Activated gamma-delta T cell treated with Interleukin-2 at 50 U/mL for 16 hours (primary cell): ENCODE results near the gene PDE4B.

ENCODE experiments used
- DNase-seq: peaks from one replicate; pipeline ENCODE4 v3.0.0-alpha.2; 2020

The PDE4B gene

GRCh38 chr1:66326867-66327266 lies 534.2 kb downstream of the PDE4B start:
- DNase-seq = no peak

DNA sequence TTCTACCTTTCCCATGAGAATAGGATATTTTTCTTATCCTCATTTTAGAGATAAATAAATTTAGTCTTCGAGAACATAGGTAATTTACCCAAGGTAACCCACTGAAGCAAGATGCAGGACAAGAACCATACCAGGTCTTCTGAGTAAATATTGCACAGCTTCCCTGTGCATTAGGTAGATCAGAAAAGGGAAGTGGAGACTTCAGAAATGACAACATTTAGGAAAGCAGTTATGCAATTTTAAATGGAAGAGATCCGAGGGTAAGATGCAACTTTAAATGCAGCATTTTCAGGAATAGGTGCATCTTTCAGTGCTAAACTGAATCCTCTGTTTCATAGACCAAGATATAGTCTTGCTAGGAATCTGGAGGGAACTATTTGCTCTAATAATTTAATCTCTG lies 534.9 kb downstream of the PDE4B start:
- DNase-seq = no peak

DNA sequence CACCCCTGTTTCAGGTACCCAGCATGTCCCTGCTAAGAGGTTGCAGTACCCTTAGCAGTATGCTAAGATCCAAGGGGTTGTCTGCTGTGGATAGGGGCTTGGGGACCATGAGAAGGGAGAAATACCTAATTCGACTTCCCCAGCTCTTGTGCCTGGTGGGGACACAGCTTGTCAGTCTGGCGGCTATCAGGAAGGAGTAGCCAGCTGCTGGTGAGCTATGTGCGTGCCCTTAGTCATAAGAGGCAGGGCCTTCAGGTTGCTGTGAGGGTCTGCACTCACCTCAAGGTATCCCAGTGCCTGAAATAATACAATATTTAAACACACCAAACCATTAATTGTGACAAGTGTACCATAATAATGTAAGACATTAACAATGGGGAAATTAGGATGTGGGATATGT lies 536.2 kb downstream of the PDE4B start:
- no peak for DNase-seq

DNA sequence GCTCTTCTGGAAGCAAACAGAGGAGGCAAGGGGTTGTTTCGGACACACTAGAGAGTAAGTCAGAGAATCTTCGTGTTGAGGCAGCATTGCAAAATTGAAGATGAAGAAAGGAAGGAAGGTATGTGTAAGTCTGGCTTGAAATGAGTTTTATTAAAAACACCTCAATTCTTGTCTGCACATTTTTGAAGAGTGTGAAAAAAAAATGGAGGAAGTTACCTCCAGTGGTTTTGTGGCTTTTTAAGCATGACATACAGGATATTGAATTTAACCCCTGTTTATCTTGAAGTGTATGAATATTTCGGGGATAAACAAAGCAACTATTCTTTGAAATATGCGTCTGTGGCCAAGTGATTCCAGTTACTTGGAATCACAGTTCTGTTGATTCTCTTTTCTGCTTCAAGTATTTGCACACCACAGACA lies 538.0 kb downstream of the PDE4B start:
- DNase-seq = no peak

GRCh38 chr1:66331658-66332547 lies 539.2 kb downstream of the PDE4B start:
- peak; percentile 23 for DNase-seq

GRCh38 chr1:66332548-66332901 lies 539.8 kb downstream of the PDE4B start:
- DNase-seq = no peak

GRCh38 chr1:66333466-66334199 lies 540.9 kb downstream of the PDE4B start:
- DNase-seq = no peak

GRCh38 chr1:66334318-66334717 lies 541.6 kb downstream of the PDE4B start:
- DNase-seq = no peak

- DNase-seq = no peak
Observed at GRCh38 chr1:66335125-66335524, 542.4 kb downstream of the PDE4B start.

DNA sequence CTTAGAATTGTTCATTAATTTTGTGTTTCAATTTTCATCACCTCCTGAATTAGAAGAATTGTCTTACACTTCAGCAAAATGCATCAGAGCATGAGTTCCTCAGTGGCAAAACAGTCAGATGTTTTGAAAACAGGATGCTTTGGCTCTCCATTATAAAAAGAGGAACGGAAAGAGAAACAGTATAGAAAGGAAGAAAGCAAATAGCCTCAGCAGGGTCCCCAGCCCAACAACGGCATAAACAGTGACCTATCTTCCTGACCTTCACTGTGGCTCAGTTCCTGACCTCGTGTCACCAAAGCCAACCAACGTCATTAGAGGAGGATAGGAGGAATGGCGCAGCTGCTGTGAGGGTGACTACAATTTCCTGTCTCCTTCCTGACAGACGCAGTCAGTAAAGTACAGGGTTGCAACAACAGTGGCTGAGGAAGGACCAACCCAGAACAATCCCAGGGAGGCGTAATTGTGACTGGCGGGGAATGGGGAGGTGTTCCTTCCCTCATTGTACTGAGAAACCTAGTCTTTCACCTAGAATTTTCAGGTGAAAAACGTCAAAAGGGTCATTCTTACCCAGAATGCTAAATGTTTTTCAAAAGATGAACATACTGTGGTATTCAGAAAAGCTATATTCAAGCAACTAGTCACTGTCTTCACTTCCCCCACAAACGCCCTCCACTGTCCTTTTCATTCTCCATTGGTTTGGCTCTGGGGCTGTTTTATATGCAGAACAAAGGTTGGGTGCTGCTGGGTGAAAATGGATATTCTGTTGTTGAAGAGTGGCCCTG lies 543.4 kb downstream of the PDE4B start:
- peak; percentile 63 for DNase-seq

GRCh38 chr1:66336641-66336990 lies 543.9 kb downstream of the PDE4B start:
- no peak for DNase-seq

DNA sequence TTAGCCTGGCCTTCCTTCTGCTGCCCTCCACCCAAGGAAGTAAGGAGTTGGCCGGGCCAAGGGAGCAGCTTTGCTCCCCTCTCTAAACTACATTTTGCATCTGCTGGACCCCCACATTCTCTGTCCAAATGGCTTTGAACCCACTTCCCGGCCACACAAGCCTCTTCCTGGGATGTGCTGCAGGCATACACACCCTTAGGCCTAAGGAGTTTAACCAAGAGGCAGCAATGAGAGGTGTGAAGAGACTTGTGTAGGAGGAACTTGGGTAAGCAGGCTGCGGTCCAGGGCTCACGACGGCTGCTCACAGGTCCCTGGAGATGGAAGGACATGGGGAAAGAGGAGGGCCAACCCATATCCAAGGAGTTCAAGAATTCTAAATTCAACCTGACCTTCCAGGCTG lies 544.6 kb downstream of the PDE4B start:
- DNase-seq = no peak

DNA sequence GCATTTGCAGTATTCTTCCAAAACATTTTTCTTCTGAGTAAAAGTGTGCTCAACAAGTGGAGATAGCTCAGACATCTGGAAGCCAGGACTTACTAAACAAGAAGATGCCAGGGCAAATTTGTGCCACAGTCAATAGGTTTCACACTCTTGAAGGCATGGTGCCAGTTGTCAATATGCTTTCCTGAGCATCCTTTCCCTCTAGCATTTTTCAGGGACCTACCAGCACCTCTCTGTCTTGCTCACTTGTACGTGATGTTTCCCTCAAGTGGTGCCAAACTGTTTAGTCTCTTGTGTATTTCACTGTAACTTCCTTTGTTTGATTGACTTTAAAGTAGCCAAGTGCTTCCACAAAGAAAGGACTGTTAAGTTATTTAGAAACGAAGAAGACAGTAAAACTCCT lies 547.2 kb downstream of the PDE4B start:
- DNase-seq = no peak

DNA sequence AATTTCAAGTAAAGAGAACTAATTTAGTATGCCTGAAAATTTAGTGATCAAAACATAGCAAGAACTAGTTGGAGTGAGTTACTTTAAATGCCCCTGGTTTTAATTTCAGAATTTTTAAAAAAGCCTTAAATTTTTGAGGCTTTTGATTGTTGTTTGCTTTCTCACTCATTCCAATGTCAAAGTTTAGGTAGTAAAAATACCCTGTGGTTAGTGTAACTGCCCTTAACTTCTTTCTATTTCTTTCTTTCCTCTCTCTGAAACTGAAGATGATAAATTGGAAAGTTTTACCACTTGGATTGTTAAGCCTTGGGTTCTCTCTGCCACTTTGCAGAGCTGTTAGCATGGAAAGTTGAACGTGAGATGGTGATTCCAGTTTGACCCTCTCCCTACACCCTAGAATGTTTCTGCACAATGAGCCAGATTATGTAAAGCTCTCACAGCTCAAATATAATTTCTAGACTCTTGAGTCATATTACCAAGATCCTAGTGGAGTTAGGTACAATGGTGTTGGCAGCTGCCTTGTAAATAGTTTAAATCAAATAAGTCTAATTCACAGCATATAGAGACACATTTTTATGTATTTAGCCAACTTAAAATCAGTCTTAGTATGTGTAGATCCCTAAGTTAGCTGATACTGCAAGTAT lies 548.9 kb downstream of the PDE4B start:
- no peak for DNase-seq

- no peak for DNase-seq
Observed at GRCh38 chr1:66342707-66343106, 550.0 kb downstream of the PDE4B start.

DNA sequence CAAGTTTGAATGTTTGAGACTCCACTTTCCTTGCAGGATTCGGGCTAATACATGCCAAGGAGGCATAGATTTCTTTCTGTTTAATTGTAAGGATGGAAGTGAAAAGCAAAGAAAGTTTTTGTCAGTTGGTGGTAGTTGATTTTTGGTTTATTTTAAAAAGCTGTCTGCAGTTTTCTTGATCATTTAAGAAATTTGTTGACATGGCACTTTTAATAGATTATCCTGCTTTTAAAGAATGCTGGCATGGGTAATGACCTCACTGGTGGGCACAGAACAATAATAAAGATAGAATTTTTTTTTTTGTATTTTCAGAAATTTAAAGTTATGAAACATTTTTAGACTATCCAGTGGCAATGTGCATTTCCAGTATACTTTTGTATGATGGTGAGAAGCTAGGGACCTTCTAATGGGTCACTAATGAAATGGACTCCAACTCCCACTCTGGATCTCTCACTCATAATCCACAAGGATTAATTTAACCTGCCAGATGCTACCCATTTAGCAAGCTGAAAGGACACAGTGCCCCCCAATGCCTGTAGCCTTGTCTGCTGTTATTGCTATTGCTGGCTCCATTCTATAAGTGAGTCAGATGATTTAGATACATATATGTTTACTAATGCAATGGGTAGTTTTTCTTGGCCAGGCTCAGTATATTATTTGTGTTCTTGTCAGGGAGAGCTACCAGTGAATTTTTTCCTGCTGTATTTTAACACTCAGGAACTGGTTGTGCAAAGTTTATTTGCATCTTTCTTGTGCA lies 551.1 kb downstream of the PDE4B start:
- DNase-seq = no peak

- DNase-seq = no peak
Observed at GRCh38 chr1:66346057-66346795, 553.5 kb downstream of the PDE4B start.

DNA sequence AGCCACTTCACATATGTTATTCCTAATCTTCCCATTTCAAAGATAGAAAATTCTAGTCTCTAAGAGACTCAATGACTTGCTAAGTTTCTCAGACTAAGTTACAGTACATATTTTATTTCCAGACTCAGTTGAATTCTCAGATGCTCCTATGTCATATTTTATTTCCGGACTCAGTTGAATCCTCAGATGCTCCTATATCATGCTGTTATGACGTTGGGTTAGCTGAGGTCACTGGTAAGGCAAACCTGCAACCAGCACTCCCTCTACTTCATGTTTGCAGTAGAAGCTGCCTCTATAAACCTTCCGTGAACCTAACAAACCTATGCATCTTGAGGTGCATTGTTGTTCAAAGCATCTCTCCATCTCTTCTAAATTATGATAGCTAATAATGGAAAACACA lies 554.2 kb downstream of the PDE4B start:
- no peak for DNase-seq

- no peak for DNase-seq
Observed at GRCh38 chr1:66348776-66349175, 556.1 kb downstream of the PDE4B start.

GRCh38 chr1:66349242-66349641 lies 556.5 kb downstream of the PDE4B start:
- no peak for DNase-seq

- peak; percentile 45 for DNase-seq
Observed at GRCh38 chr1:66350001-66350547, 557.4 kb downstream of the PDE4B start.
